SJCRH30 (cell line): ENCODE data around the gene RTN3. TPM values are rescaled to one million over a fixed set of nuclear protein-coding genes. Genes with fewer than 3 reads are reported as not detected.

Experiments
- DNase-seq, 2 experiments: peaks; one replicate each; pipeline ENCODE4 v3.0.0-alpha.2; 2015 to 2020
- H3K27ac ChIP-seq: fragments of 250-450 bp; sonication (Bioruptor Pico); 2 replicates; pipeline ENCODE4 v1.5.1; 2020; ENCODE audit warnings: mild to moderate bottlenecking, moderate library complexity
- H3K27me3 ChIP-seq: fragments of 250-450 bp; sonication (Bioruptor Pico); 2 replicates; pipeline ENCODE4 v1.5.1; 2020; ENCODE audit warnings: mild to moderate bottlenecking, moderate library complexity
- H3K36me3 ChIP-seq: fragments of 250-450 bp; sonication (Bioruptor Pico); 2 replicates; pipeline ENCODE4 v1.5.1; 2020; ENCODE audit warnings: mild to moderate bottlenecking, moderate library complexity
- H3K4me1 ChIP-seq: fragments of 250-450 bp; sonication (Bioruptor Pico); 2 replicates; pipeline ENCODE4 v1.5.1; 2020; ENCODE audit warnings: mild to moderate bottlenecking, moderate library complexity
- H3K4me3 ChIP-seq: fragments of 250-450 bp; sonication (Bioruptor Pico); 2 replicates; pipeline ENCODE4 v1.5.1; 2020; ENCODE audit warnings: mild to moderate bottlenecking, moderate library complexity
- H3K9me3 ChIP-seq: fragments of 250-450 bp; sonication (Bioruptor Pico); replicated peaks from 2 replicates; pipeline ENCODE4 v1.5.1; 2020; ENCODE audit warnings: mild to moderate bottlenecking, moderate library complexity
- total RNA-seq: library from RNA; depleted of rRNA; stranded (reverse); fragments of >200 nt; shearing (Covaris generic); gene quantifications from 2 replicates; pipeline ENCODE4 v1.2.3, GENCODE V29; 2014

The RTN3 gene
- total RNA-seq, 1 experiment from 2014 or later: 70.2 TPM

DNA sequence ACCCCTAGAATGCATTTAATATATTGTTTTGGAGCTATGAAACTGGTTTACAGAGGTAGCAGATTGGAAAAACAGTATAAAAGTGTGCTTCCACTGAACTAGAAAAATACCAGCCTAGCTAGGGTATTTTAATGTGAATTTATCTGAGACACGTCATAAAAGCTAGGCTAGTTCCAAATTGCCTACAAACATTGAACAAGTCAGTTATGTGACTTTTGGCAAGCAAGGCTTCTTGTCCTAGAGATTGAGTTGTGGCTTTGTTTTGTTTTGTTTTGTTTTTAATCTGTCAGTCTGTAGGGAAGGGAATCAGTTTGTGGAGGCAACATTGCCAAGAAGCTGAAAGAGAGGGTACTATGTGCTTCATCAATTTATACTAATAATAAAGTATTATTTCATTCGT lies 24.2 kb downstream of the RTN3 start:
- no peaks in the 10 kb centered on the region for H3K27me3 ChIP-seq

DNA sequence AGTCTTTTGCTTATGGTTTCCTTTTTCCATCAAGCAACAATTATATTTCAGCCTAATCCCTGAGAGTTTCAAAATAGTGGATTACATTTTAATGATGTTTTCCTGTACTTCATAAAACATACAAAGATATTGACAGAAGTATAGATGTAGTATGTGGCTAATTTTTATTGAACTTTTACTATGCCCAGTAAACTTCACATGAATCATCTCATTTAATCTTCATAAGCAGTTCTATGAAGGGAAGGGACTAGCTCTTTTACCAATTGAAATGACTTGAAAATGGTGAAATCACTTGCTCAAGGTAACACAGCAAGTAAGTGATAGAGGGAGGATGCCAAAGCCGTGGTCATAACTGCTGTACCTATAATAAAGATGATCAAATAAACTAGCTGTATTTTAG lies 27.5 kb downstream of the RTN3 start:
- H3K27ac ChIP-seq: no peak overlapping the region
- no peak for DNase-seq
- H3K4me1 ChIP-seq: no peaks in the 10 kb centered on the region

More for the DNA sequence above, 24.2 kb downstream of the RTN3 start:
- Histone ChIP-seq H3K4me3 (no peak overlapping the region), H3K9me3 (no peaks in the 10 kb centered on the region), H3K36me3 (no peaks in the 10 kb centered on the region), H3K4me1 (no peaks in the 10 kb centered on the region), H3K27ac (no peak overlapping the region)
- DNase-seq: no peak

DNA sequence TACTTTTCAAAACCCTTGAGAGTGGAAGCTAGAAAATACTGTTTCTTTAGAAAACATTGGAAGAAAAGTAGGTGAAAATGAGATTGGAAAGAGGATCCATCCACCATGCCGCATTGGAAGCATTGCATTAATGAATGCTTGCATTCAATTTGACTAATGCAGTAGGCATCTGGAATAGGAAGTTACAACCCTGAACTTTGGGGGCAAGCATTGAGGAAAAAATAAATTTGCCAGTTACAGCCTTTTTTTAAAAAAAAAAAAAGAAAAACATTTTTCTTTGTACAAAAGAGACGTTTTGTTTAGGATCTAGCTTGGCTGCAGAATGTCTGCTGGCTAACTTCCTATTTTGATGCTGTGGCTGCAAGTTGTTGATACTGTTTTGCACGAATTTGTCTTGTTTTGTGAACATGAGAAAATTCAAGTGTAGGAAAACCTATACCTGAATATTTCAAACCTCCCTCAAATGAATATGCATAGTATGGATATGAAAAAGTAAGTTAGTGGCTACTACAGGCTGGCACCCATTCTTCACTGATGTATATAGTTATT lies 28.1 kb downstream of the RTN3 start:
- no peak overlapping the region for H3K27ac ChIP-seq
- no peak for DNase-seq
- no peak overlapping the region for H3K4me3 ChIP-seq
- H3K9me3 ChIP-seq: no peaks in the 10 kb centered on the region
- H3K36me3 ChIP-seq: no peaks in the 10 kb centered on the region
- H3K4me1 ChIP-seq: no peaks in the 10 kb centered on the region
- no peaks in the 10 kb centered on the region for H3K27me3 ChIP-seq

More for the DNA sequence above, 27.5 kb downstream of the RTN3 start:
- Histone ChIP-seq H3K4me3 (no peak overlapping the region), H3K27me3 (no peaks in the 10 kb centered on the region), H3K36me3 (no peaks in the 10 kb centered on the region), H3K9me3 (no peaks in the 10 kb centered on the region)

DNA sequence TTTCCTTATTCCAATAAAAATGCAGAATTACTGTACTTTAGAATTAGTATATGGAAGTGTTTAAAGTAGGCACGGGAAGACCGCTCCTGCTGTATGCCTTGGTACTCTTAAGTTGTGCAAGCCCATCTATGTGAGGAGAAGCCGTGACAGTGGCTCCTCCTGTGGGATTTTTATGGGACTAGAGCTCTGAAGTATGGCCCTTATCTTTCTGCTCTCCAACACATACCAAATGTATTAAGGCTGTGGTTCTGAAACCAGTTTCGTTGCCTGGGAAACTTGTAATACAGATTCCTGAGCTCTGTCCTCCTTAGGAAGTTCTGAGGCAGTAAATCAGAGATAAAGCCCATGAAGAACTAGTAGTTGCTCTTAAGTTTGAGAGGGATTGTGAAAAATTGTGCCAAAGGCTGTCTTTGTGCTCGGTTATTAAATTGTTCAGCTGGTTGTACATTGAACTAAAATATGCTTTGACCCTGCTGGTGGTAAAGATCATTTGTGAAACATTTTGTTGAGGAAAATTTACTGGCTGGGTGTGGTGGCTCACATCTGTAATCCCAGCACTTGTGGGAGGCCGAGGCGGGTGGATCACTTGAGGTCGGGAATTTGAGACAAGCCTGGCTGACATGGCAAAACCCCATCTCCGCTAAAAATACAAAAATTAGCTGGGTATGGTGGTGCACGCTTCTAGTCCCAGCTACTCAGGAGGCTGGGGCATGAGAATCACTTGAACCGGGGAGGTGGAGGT lies 29.3 kb downstream of the RTN3 start:
- Histone ChIP-seq H3K9me3 (no peaks in the 10 kb centered on the region), H3K36me3 (no peaks in the 10 kb centered on the region), H3K4me3 (no peak overlapping the region), H3K27me3 (no peaks in the 10 kb centered on the region), H3K4me1 (no peaks in the 10 kb centered on the region), H3K27ac (no peak overlapping the region)
- DNase-seq: no peak

DNA sequence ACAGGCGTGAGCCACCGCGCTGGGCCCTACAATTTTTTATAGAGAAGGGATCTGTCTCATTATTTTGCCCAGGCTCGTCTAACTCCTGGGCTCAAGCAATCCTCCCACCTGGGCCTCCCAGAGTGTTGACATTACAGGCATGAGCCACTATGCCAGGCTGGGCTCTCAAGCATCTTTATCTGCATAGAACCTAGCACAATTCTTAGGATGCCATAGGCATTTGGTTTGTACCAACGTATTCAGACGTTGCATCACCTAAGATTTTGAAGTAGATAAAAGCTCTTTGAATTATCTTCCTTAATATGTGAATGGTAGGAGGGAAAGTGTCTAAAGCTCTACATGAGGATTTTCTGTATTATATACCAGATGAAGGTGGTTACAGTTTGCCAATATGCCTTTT lies 30.5 kb downstream of the RTN3 start:
- no peaks in the 10 kb centered on the region for H3K9me3 ChIP-seq
- H3K4me3 ChIP-seq: no peak overlapping the region
- no peak for DNase-seq
- no peaks in the 10 kb centered on the region for H3K36me3 ChIP-seq
- H3K4me1 ChIP-seq: no peaks in the 10 kb centered on the region
- H3K27ac ChIP-seq: no peak overlapping the region
- H3K27me3 ChIP-seq: no peaks in the 10 kb centered on the region

DNA sequence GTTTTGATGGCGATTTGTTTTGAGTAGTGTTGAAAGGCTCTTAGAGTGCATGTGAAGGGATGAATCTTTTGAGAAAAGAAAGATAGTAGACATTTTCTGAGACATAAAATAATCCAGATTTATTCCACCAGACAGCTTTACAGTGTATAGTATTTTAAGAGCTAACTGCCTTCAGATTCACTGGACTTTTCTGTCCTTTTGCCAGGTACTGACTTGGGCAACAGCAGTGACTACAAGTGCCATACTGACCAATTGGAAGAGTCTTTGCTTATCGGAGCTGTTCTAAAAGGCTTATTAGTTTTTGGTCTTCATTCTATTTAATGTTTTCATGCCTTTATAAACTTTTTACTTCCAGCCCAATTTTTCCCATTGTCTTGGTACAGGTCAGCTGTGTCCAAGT lies 32.5 kb downstream of the RTN3 start:
- Histone ChIP-seq H3K27me3 (no peaks in the 10 kb centered on the region), H3K9me3 (no peaks in the 10 kb centered on the region), H3K36me3 (no peaks in the 10 kb centered on the region), H3K4me3 (no peak overlapping the region), H3K27ac (no peak overlapping the region), H3K4me1 (no peaks in the 10 kb centered on the region)
- DNase-seq: no peak

DNA sequence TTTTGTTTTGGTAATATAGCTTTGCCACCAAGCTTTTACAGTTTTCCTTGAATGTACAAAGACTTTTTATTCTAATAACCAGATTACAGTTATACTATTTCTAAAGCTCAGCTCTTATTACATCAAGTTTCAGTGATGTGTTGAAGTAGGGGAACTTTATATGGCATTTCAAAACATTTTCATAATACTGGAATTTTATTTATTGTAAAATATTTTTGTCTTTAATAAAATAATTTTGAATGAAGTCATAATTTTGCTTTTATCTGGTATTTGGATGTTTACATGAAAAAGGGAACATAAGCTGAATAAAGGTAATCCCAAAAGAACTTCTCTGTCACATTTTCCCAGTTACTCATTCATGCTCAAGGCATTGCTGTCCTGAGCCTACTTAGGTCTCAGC lies 34.7 kb downstream of the RTN3 start:
- Histone ChIP-seq H3K27me3 (no peaks in the 10 kb centered on the region), H3K36me3 (no peaks in the 10 kb centered on the region), H3K4me1 (no peaks in the 10 kb centered on the region), H3K27ac (no peak overlapping the region), H3K9me3 (no peaks in the 10 kb centered on the region), H3K4me3 (no peak overlapping the region)
- no peak for DNase-seq

DNA sequence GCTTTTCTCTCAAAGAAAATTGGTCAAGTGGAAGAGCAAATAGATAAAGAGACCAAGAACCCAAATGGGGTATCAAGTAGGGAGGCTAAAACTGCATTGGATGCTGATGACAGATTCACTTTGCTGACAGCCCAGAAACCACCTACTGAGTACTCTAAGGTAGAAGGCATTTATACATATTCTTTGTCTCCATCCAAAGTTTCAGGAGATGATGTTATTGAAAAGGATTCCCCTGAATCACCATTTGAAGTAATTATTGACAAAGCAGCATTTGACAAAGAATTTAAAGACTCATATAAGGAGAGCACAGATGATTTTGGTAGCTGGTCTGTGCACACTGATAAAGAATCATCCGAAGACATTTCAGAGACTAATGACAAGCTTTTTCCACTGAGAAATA lies 37.7 kb downstream of the RTN3 start:
- H3K36me3 ChIP-seq: no peaks in the 10 kb centered on the region
- no peaks in the 10 kb centered on the region for H3K4me1 ChIP-seq
- H3K27me3 ChIP-seq: no peaks in the 10 kb centered on the region
- no peak overlapping the region for H3K27ac ChIP-seq
- H3K4me3 ChIP-seq: no peak overlapping the region
- no peaks in the 10 kb centered on the region for H3K9me3 ChIP-seq
- DNase-seq: no peak

DNA sequence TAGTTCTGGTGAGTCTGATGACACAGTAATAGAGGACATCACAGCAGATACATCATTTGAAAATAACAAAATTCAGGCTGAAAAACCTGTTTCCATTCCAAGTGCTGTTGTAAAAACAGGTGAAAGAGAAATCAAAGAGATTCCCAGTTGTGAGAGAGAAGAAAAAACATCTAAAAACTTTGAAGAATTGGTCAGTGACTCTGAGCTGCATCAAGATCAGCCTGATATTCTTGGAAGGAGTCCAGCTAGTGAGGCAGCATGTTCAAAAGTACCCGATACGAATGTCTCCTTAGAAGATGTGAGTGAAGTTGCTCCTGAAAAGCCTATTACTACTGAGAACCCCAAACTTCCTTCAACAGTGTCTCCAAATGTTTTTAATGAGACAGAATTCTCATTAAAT lies 38.7 kb downstream of the RTN3 start:
- Histone ChIP-seq H3K27me3 (no peaks in the 10 kb centered on the region), H3K36me3 (no peaks in the 10 kb centered on the region), H3K4me1 (no peaks in the 10 kb centered on the region), H3K9me3 (no peaks in the 10 kb centered on the region), H3K27ac (no peak overlapping the region), H3K4me3 (no peak overlapping the region)
- no peak for DNase-seq

DNA sequence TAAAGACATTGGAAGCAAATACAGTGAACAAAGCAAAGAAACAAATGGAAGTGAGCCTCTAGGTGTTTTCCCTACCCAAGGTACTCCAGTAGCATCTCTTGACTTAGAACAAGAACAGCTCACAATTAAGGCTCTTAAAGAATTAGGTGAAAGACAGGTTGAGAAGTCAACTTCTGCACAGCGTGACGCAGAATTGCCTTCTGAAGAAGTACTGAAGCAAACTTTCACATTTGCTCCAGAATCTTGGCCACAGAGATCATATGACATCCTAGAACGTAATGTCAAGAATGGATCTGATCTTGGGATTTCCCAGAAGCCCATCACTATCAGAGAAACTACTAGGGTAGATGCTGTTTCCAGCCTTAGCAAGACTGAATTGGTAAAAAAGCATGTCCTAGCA lies 39.3 kb downstream of the RTN3 start:
- no peaks in the 10 kb centered on the region for H3K9me3 ChIP-seq
- no peak overlapping the region for H3K27ac ChIP-seq
- no peaks in the 10 kb centered on the region for H3K4me1 ChIP-seq
- no peak overlapping the region for H3K4me3 ChIP-seq
- H3K27me3 ChIP-seq: no peaks in the 10 kb centered on the region
- H3K36me3 ChIP-seq: no peaks in the 10 kb centered on the region
- no peak for DNase-seq

DNA sequence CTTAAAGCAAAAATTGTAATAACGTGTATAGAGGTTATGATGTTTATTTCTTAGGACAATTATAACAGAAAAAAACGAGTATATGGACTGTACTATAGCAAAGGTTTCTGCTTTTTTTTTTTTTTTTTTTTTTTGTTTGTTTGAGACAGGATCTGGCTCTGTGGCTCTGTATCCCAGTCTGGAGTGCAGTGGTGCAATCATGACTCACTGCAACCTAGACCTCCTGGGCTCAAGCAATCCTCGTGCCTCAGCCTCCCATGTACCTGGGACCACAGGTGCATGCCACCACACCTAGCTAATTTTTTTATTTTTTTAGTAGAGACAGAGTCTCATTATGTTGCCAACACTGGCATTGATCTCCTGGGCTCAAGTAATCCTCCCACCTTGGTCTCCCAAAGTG lies 48.0 kb downstream of the RTN3 start:
- H3K36me3 ChIP-seq: no peaks in the 10 kb centered on the region
- no peak overlapping the region for H3K27ac ChIP-seq
- no peaks in the 10 kb centered on the region for H3K27me3 ChIP-seq
- H3K9me3 ChIP-seq: no peaks in the 10 kb centered on the region
- H3K4me1 ChIP-seq: 0 out of 2 replicates have a peak, but pooled peaks cover 3% of the 10 kb centered on the region
- DNase-seq: no peak
- H3K4me3 ChIP-seq: no peak overlapping the region

DNA sequence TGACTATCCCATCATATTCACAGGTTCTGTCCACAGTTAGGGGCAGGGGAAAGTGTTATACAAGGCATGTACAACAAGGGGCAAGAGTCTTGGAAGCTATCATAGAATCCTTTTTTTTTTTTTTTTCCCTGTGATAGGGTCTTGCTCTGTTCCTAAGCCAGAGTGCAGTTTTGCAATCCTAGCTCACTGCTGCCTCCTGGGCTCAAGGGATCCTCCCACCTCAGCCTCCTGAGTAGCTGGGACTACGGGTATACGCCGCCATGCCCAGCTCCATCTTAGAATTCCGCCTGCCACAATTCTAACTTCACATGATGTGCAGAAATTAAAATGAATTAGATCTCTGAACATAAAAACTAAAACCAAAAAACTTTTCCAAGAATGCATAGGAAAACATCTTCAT lies 55.6 kb downstream of the RTN3 start:
- Histone ChIP-seq H3K9me3 (no peaks in the 10 kb centered on the region), H3K36me3 (no peaks in the 10 kb centered on the region), H3K4me1 (peaks cover 3% of the 10 kb centered on the region; the same call in 1 of the 2 replicates), H3K4me3 (no peak overlapping the region), H3K27ac (no peak overlapping the region), H3K27me3 (no peaks in the 10 kb centered on the region)
- no peak for DNase-seq

DNA sequence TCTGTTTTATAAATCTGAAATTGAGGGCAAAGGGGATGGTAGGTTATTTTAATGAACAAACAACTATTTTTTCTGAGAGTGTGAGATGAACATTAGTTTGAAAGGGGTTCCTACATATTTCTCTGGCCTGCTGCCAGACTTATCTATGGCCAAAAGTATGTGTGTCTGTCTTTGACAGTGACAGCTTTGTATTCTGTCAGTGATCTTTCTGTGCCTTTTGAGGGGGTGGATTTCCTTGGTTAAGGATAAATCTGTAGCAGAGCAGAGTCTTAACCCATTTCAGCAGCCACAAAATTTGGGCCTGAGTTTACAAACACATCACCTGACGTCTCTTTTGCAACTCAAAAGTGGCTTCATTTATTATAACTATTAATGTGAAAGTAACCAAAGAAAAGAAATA lies 56.4 kb downstream of the RTN3 start:
- Histone ChIP-seq H3K27me3 (no peaks in the 10 kb centered on the region), H3K27ac (no peak overlapping the region), H3K9me3 (no peaks in the 10 kb centered on the region), H3K36me3 (no peaks in the 10 kb centered on the region), H3K4me1 (peaks cover under 1% of the 10 kb centered on the region; the same call in 1 of the 2 replicates), H3K4me3 (no peak overlapping the region)
- DNase-seq: peak in 1 of 2 experiments; percentile 29

DNA sequence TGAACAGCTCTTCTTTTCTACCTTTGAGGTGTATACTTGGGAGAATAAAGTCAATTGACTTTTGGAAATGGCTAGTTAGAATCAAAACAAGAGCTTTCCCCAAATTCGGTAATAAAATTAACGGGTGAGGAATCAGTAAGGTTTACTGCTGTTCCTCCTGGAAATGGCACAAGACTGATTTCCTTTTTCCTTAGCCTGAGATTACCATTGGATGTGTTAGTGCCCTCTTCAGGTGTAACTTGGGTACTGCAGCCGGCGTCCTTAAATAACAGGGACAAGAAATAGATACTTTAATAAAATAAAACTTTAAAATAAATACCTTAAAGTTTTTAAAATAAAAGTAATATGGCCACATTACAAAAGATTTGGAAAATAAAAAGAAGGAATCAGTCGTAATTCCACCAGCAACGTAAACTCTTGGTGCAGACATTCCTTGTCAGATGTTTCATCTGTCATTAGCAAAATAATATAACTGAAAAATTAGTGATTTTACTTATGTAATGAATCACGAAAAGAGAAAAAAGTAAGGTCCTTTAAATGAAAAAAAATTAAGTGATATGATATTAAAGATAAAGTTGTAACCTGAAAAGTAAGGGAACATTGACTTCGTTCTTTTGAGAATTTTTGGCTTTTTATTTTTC lies 57.5 kb downstream of the RTN3 start:
- H3K4me1 ChIP-seq: no peaks in the 10 kb centered on the region; the same call in 1 of the 2 replicates

DNA sequence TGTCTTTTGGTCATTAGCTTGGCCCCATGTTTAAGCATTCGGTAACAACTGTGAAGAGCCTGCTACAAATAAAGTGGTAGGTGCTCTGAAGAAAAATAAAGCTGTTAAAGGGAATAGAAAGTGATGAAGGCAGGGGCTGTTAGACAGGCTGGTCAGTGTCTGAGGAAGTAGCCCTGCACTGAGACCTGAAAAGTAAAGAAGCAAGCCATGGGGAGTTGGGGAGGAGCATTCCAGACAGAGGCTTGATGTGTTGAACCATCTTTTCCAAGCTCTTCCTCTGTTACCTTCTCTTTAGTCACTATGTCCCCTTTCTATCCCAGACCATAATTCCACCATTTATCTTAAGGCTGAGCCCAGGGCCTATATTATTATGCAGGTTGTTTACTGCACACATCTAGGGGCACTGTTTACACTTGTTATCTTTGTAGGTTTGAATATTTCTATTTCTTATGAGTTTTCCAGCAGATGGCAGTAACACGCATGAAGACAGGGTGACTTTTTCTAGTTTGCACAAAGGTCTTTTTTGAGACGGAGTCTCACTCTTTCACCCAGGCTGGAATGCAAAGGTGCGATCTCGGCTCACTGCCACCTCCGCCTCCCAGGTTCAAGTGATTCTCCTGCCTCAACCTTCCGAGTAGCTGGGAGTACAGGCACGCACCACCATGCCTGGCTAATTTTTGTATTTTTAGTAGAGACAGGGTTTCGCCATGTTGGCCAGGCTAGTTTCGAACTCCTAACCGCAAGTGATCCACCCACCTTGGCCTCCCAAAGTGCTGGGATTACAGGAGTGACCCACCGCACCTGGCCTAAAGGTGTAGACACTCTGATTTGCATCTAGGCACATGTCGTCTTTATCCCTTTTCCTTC lies 64.2 kb downstream of the RTN3 start:
- H3K4me3 ChIP-seq: no peak overlapping the region
- no peaks in the 10 kb centered on the region for H3K9me3 ChIP-seq
- no peaks in the 10 kb centered on the region for H3K27me3 ChIP-seq
- no peak for DNase-seq
- no peaks in the 10 kb centered on the region for H3K4me1 ChIP-seq
- H3K27ac ChIP-seq: no peak overlapping the region
- peaks cover 6% of the 10 kb centered on the region; the same call in 1 of the 2 replicates for H3K36me3 ChIP-seq

More for the DNA sequence above, 57.5 kb downstream of the RTN3 start:
- no peaks in the 10 kb centered on the region for H3K27me3 ChIP-seq
- no peak overlapping the region for H3K4me3 ChIP-seq
- no peaks in the 10 kb centered on the region for H3K9me3 ChIP-seq
- no peak overlapping the region for H3K27ac ChIP-seq
- DNase-seq: peak; percentile 47 to 76
- no peaks in the 10 kb centered on the region for H3K36me3 ChIP-seq
